NCI-H2107 treated with DMSO at 0.1 percent for 48 hours (cell line): ENCODE results near the gene MYD88.

ENCODE experiments used
- DNase-seq: peaks from one replicate; lab custom pipeline; 2025; ENCODE audit not compliant: unreplicated experiment; lab: John Stamatoyannopoulos, UW

MYD88 gene

GRCh38 chr3:38111696-38112377 lies 26.6 kb upstream of the MYD88 start:
- DNase-seq: no peak

GRCh38 chr3:38112378-38112761 lies 26.1 kb upstream of the MYD88 start:
- DNase-seq: no peak

GRCh38 chr3:38114052-38114874 lies 24.2 kb upstream of the MYD88 start:
- DNase-seq: no peak

DNA sequence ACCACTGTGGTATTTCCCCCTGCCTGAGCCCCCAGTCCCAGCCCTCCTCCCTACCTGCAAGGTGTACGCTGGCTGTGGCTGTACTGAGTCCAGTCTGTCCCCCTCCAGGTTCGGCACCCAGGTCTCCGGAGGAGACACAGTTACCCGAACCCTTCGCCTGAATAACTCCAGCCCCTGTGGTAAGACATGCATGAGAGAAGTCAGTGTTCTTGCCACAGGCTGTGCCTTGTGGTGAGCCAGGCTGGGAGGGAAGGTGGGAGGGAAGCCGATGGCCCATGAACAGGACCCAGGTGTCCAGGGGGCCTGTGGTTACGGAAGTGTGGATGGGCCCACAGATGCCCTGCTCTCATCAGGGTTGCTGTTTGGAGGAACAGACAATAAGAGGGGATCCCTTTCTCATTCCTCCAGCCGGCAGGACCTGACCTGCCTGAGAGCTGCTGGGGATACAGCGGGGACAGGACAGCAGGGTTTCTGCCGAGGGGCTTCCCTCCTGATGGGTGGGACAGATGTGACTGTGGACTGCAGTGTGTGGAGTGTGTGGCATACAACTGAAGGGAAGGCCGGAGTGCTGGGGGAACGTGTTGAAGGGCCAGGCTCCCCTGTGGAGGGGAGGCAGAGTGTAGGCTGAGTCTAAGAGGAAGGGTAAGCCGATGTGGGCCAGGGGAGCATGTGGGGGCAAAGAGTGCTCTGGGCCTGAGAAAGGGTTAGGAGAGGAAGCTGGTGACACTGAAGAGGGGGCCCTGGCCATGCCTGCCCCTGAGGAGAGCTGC lies 23.4 kb upstream of the MYD88 start:
- DNase-seq: no peak

DNA sequence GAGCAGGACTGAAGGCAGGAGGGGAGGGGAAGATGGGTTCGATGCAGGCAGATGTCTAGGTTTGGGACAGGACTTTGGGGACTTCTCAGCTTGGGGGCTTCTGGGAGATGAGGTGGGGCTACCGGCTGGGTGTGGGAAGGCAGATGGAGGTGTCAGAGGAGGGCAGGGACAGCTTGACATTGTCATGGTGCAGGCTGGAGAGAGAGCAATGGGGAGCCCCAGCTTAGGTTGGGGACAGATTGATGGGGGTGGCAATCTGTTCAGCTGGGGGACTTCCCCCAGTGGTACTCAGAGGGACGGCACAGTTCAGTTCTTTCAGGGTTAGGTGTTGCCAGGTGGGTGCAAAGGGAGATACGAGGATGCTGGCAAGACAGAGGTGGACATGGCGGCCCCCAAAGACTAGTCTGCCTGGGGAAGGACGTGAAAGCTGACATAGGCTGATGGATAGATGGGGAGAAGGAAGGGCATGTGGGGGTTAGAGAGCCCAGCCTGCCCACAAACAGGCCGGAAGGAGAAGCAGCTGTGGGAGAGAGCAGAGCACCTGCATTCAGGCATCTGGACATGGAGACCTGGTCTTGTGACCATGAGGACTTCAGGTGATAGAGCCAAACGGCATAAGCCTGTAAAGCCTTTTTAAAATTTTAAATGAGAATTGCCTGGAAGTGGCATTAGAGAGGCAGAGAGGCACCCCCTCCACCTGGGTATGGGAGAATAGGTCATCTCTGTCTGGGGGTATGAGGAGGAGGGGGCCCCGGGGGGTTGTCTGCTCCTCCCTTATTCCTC lies 22.6 kb upstream of the MYD88 start:
- DNase-seq: no peak

DNA sequence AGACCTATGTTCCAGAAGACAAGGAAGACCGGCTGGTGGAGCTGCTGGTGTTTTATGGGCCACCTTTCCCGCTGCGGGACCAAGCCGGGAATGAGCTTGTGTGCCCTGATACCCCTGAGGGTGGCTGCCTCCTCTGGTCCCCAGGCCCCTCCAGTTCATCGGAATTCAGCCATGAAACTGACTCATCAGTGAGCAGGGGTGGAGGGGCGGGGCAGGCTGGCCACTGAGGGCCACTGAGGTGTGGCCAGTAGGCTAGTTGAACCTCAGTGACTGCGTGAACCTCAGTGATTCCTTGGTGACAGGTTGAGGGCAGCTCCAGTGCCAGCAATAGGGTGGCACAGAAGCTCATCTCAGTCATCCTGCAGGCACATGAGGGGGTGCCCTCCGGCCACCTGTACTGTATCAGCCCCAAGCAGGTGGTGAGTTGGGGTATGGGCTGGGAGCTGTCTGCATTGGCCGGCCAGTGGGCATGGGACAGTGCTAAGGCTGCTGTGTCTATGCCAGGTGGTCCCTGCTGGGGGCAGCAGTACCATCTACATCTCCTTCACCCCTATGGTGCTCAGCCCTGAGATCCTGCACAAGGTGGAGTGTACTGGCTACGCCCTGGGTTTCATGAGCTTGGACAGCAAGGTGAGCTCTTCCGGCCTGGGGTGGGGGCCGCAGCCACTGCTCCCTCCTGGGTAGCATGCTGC lies 21.8 kb upstream of the MYD88 start:
- DNase-seq: no peak

GRCh38 chr3:38117163-38117716 lies 21.2 kb upstream of the MYD88 start:
- DNase-seq: no peak

GRCh38 chr3:38117748-38118420 lies 20.6 kb upstream of the MYD88 start:
- peak; percentile 15 for DNase-seq

- DNase-seq: no peak
Observed at GRCh38 chr3:38118421-38119247, 19.8 kb upstream of the MYD88 start.

- no peak for DNase-seq
Observed at GRCh38 chr3:38119248-38119544, 19.3 kb upstream of the MYD88 start.

GRCh38 chr3:38119821-38120692 lies 18.4 kb upstream of the MYD88 start:
- DNase-seq: no peak

DNA sequence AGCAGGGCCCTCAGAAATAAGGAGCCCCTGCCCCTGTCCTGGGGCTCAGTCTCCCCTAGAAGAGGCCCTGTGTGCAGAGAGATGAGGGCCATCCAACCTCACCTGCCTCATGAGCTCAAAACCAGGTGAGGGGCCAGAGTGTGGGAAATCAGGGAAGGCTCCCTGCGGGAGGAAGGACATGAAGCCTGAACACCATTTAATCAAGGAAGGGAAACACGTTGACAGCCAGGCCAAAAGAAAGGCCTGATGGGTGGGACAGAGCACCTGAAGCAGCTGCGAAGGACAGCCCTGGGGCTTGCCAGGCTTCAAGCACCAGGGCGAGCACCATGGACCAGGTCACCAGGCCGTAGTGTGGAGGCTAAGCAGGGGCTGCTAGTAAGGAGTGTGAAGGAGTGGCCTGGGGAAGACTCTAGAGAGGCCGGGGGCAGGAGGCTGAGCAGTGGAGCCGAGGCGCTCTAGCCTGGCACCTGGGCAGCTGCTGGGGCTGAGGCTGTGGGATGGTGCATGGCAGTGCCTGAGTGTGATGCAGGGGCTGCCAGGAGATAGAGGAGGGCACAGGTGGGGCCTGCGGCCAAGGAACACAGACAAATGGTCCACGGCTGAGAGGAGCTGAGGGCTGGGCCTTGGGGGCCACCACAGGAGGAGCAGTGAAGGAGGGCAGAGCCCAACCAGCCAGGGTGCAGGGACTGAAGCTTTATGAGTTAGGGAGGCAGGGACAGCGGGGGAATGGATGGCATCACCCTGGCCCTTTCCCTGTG lies 17.6 kb upstream of the MYD88 start:
- DNase-seq: no peak

DNA sequence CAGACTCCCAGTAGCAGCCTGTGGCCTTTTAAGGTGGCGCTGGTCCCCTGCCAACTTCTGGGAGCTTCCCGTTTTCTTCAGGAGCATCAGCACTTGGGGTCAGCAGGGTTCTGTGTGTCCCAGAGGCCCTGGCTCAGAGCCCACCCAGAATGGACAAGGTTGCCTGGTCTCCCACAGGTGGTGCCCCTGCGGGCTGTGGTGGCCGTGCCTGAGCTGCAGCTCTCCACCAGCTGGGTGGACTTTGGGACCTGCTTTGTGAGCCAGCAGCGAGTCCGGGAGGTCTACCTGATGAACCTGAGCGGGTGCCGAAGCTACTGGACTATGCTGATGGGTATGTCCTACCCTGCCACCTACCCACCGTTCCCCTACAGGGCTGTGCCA lies 17.0 kb upstream of the MYD88 start:
- DNase-seq: no peak

DNA sequence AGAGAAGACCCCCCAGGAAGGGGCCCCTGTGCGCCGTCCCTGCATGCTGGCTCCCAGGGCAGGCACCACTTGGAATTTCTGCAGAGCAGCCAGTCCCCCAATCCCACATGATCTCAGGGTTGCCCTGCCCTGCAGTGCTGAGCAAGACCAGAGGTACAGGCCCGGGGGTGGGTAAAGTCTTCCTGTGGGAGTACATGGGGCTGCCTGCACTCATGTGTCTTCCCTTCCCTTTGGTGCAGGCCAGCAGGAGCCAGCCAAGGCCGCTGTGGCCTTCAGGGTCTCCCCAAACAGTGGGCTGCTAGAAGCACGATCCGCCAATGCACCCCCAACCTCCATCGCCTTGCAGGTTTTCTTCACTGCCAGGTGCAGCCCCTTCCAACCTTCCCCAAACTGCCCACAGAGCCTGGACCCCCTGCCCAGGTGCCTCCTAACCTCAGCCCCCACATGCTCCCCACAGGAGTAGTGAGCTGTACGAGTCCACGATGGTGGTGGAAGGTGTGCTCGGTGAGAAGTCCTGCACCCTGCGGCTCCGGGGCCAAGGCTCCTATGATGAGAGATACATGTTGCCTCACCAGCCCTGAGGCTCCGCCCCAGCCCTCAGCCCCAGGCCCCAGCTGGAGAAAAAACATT lies 16.5 kb upstream of the MYD88 start:
- DNase-seq: no peak

DNA sequence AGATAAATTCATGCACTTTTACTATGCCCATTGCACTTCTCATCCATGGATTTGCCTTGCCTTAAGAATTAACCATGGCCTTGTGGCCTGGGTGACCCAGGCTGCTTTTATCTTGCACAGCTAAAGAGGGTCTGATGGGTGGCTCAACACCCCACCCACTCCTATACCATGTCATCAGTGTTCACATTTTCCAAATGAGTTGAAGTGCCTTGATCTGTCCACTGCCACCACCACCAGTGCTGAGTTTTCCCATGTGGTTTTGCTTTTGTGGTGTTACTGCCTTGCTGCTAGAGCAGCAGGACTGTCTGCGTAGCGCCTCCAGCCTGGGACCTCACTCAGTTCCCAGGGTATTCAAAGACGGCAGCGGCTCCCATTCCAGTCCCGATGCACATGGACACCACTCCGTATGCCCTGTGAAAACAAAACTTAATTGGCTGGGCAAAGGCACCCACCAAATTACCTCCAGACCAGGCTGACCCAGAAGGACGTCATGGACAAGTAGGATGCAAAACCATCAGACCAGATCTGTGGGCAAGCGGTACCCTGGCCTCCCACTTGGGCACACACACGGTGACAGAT lies 15.7 kb upstream of the MYD88 start:
- DNase-seq: no peak

GRCh38 chr3:38124324-38125122 lies 13.9 kb upstream of the MYD88 start:
- DNase-seq: no peak
